HepG2 (cell line): ENCODE data around the gene PRUNE1. TPM values are rescaled to one million over a fixed set of nuclear protein-coding genes. Genes with fewer than 3 reads are reported as not detected.

Experiments
- ASH2L ChIP-seq: fragments of 300-600, 200-600 bp; sonication (generic); IDR thresholded peaks from 2 replicates; pipeline ENCODE4 v1.7.0; 2017; ENCODE audit warnings: low read depth, mild to moderate bottlenecking, moderate library complexity, mixed read lengths, low read length; ENCODE audit not compliant: insufficient read length
- CEBPZ ChIP-seq: IDR thresholded peaks from 2 replicates; pipeline ENCODE4 v1.6.1; 2012; ENCODE audit warnings: low read length, improper control_type of control experiment
- CHD2 ChIP-seq: IDR thresholded peaks from 2 replicates; pipeline ENCODE4 v1.6.1; 2011; ENCODE audit warnings: low read depth, low read length, improper control_type of control experiment
- E2F2 ChIP-seq: sonication (generic); formaldehyde crosslinking; IDR thresholded peaks from 2 replicates; pipeline ENCODE4 v1.4.0; 2020; ENCODE audit warnings: missing genetic modification reagents, borderline replicate concordance
- ELF1 ChIP-seq: sonication (generic); formaldehyde crosslinking; IDR thresholded peaks from 2 replicates; pipeline ENCODE4 v1.4.0; 2020; ENCODE audit warnings: missing genetic modification reagents
- FOSL1 ChIP-seq: sonication (generic); formaldehyde crosslinking; IDR thresholded peaks from 2 replicates; pipeline ENCODE4 v1.9.0; 2021; ENCODE audit warnings: missing genetic modification reagents, borderline replicate concordance
- FOXC1 ChIP-seq: sonication (generic); formaldehyde crosslinking; IDR thresholded peaks from 2 replicates; pipeline ENCODE4 v1.8.0; 2022; ENCODE audit warnings: mild to moderate bottlenecking, missing genetic modification reagents, borderline replicate concordance
- FOXJ3 ChIP-seq: sonication (generic); formaldehyde crosslinking; IDR thresholded peaks from 2 replicates; pipeline ENCODE4 v1.4.0; 2020; ENCODE audit warnings: missing genetic modification reagents, mild to moderate bottlenecking, borderline replicate concordance
- KLF12 ChIP-seq: sonication (generic); formaldehyde crosslinking; IDR thresholded peaks from 2 replicates; pipeline ENCODE4 v1.4.0; 2020; ENCODE audit warnings: missing genetic modification reagents, borderline replicate concordance
- MYC ChIP-seq: sonication (generic); formaldehyde crosslinking; IDR thresholded peaks from 2 replicates; pipeline ENCODE4 v1.9.0; 2021; ENCODE audit warnings: missing genetic modification reagents, borderline replicate concordance
- NFE2 ChIP-seq: sonication (generic); formaldehyde crosslinking; IDR thresholded peaks from 2 replicates; pipeline ENCODE4 v1.4.0; 2020; ENCODE audit warnings: missing genetic modification reagents
- PHF20 ChIP-seq: sonication (generic); formaldehyde crosslinking; IDR thresholded peaks from 2 replicates; pipeline ENCODE4 v1.5.0; 2020; ENCODE audit warnings: mild to moderate bottlenecking, missing genetic modification reagents
- PRPF4 ChIP-seq: fragments of 200-400 bp; formaldehyde crosslinking; IDR thresholded peaks from 2 replicates; pipeline ENCODE4 v1.6.1; 2016; ENCODE audit warnings: low read length, low read depth; ENCODE audit not compliant: poor library complexity, severe bottlenecking
- REXO4 ChIP-seq: sonication (generic); formaldehyde crosslinking; IDR thresholded peaks from 2 replicates; pipeline ENCODE4 v1.8.0; 2022; ENCODE audit warnings: missing genetic modification reagents, mild to moderate bottlenecking, borderline replicate concordance
- SRF ChIP-seq: IDR thresholded peaks from 2 replicates; pipeline ENCODE4 v1.6.1; 2011; ENCODE audit warnings: mild to moderate bottlenecking, low read depth, low read length, moderate library complexity
- SRY ChIP-seq: sonication (generic); formaldehyde crosslinking; IDR thresholded peaks from 2 replicates; pipeline ENCODE4 v1.8.0; 2022; ENCODE audit warnings: mild to moderate bottlenecking, missing genetic modification reagents
- TBP ChIP-seq: sonication (generic); formaldehyde crosslinking; IDR thresholded peaks from 2 replicates; pipeline ENCODE4 v1.5.0; 2020; ENCODE audit warnings: missing genetic modification reagents
- ZNF143 ChIP-seq: sonication (generic); formaldehyde crosslinking; IDR thresholded peaks from 2 replicates; pipeline ENCODE4 v1.4.0; 2020; ENCODE audit warnings: missing genetic modification reagents
- ZNF232 ChIP-seq: sonication (generic); formaldehyde crosslinking; IDR thresholded peaks from 2 replicates; pipeline ENCODE4 v1.4.0; 2020; ENCODE audit warnings: missing genetic modification reagents, borderline replicate concordance
- ZNF326 ChIP-seq: sonication (generic); formaldehyde crosslinking; IDR thresholded peaks from 2 replicates; pipeline ENCODE4 v1.4.0; 2020; ENCODE audit warnings: missing genetic modification reagents, borderline replicate concordance
- ZNF567 ChIP-seq: sonication (generic); formaldehyde crosslinking; IDR thresholded peaks from 2 replicates; pipeline ENCODE4 v1.8.1; 2023; ENCODE audit warnings: mild to moderate bottlenecking, missing genetic modification reagents, borderline replicate concordance
- ZNF660 ChIP-seq: sonication (generic); formaldehyde crosslinking; IDR thresholded peaks from 2 replicates; pipeline ENCODE4 v1.5.1; 2020; ENCODE audit warnings: mild to moderate bottlenecking, low read depth, missing genetic modification reagents, borderline replicate concordance
- ZNF737 ChIP-seq: sonication (generic); formaldehyde crosslinking; IDR thresholded peaks from 2 replicates; pipeline ENCODE4 v1.5.0; 2020; ENCODE audit warnings: missing genetic modification reagents, mild to moderate bottlenecking, borderline replicate concordance
- ZNF746 ChIP-seq: sonication (generic); formaldehyde crosslinking; IDR thresholded peaks from 2 replicates; pipeline ENCODE4 v1.8.0; 2022; ENCODE audit warnings: mild to moderate bottlenecking, missing genetic modification reagents
- ZNF776 ChIP-seq: sonication (generic); formaldehyde crosslinking; IDR thresholded peaks from 2 replicates; pipeline ENCODE4 v1.4.0; 2020; ENCODE audit warnings: mild to moderate bottlenecking, missing genetic modification reagents
- polyA plus RNA-seq, 8 experiments: library from polyadenylated mRNA; depleted of rRNA in 3 of 8; stranded (reverse) in 7 of 8; unstranded in 1 of 8; fragments of >200 nt; fragmentation: Illumina TruSeq in 4 of 8; extraction: Trizol in 4 of 8; gene quantifications; 2 replicates each; pipeline versions ENCODE4 v1.2.1 to v1.2.3, GENCODE V29; 2011 to 2016; ENCODE audit warnings: low read depth in 4 of 8, missing spikeins in 1 of 8, mixed read lengths in 1 of 8; ENCODE audit not compliant: insufficient read depth in 1 of 8
- total RNA-seq, 5 experiments: library from RNA; depleted of rRNA; stranded (reverse); fragments of >200 nt; fragmentation: Illumina TruSeq; extraction: Trizol; gene quantifications; 2 replicates each; pipeline ENCODE4 v1.2.3, GENCODE V29; 2016; ENCODE audit warnings: low read depth in 1 of 5

The PRUNE1 gene
- total and polyA plus RNA-seq, 2 of the 13 experiments (the other 11 are each of a cell fraction or from before 2014, with no cell fraction given), result 19.0 to 31.9 TPM

GRCh38 chr1:151008244-151009205 lies at the start of gene PRUNE1 (continued):
- TF ChIP-seq CHD2 (no peak), ZNF776 (CRISPR knock-in tag) (no peak), FOSL1 (CRISPR knock-in tag) (0 out of 2 replicates have a peak, but pooled peaks have one; percentile 14), ZNF567 (CRISPR knock-in tag) (0 out of 2 replicates have a peak, but pooled peaks have one; percentile 53), REXO4 (no peak), ELF1 (CRISPR knock-in tag) (0 out of 2 replicates have a peak, but pooled peaks have one; percentile 44), ZNF746 (no peak), ZNF143 (CRISPR knock-in tag) (peak; percentile 90), KLF12 (CRISPR knock-in tag) (peak; percentile 20; the same call in 1 of the 2 replicates), ASH2L (peak; percentile 46), PRPF4 (no peak), ZNF326 (CRISPR knock-in tag) (no peak), PHF20 (CRISPR knock-in tag) (peak; percentile 10; the same call in 1 of the 2 replicates), MYC (peak; percentile 76; the same call in 1 of the 2 replicates), NFE2 (CRISPR knock-in tag) (no peak), SRF (no peak), CEBPZ (no peak), TBP (no peak), FOXC1 (CRISPR knock-in tag) (0 out of 2 replicates have a peak, but pooled peaks have one; percentile 65), SRY (CRISPR knock-in tag) (0 out of 2 replicates have a peak, but pooled peaks have one; percentile 77), ZNF660 (no peak), ZNF737 (CRISPR knock-in tag) (0 out of 2 replicates have a peak, but pooled peaks have one; percentile 33), E2F2 (CRISPR knock-in tag) (no peak), FOXJ3 (CRISPR knock-in tag) (peak; percentile 75; the same call in 1 of the 2 replicates), ZNF232 (CRISPR knock-in tag) (peak; percentile 48; the same call in 1 of the 2 replicates)
